ENCODE results near the gene LRRC8D.
A peak's percentile ranks its signal among the peaks of the same experiment; 100 is the strongest.

Gene LRRC8D

GRCh38 chr1:89807983-89808382 lies 12.8 kb upstream of the LRRC8D start:
- no peak for DNase-seq

DNA sequence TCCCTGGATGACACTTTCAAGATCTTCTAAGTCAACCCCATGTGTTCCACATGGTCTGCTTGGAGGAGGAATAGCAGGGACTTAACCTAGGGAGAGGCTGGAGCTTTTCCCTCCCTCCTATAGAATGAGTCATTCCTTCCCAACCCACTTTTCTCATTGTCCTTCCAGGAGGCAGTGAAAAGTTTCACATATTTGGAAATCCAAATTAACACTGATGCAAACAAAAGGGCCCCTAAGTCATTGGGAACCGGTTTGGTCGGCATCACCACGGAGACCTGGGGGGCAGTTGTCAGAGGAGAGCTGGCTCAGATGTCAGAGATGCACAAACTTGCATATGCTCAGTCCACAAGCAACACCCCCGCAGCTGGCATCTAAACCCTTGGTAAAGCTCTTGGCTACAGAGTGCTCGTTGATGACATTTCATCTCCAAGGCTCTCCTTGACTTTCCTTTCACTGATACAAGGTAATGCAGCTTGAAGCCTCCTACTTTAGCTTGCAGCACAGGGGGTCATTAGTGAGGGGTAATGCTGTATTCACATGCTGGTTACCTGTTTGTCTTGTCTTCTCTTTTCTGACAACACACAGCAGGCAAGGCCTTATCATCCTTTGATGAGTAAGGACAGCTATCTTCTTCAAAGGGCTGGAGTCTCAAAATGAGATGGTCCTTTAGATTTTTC lies 12.3 kb upstream of the LRRC8D start:
- no peak for DNase-seq

GRCh38 chr1:89809556-89809955 lies 11.3 kb upstream of the LRRC8D start:
- DNase-seq, result no peak

DNA sequence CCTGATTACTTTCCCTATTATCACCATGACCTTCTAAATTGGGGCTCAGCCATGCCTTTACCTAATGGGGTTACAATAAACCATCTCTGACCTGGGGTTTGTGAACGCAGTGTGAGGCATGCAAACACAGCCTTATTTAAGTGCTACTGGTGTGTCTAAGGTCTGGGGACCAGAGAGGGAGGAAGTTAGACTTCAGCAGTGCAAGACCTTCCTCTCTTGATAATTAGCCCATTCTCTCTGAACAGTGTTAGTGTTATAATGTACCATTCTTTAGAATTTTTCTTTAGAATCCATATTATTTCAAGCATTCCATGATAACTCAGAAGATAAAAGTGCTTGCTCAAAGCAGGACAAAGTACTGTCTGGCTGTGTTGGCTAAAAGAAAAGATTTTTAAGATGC lies 10.5 kb upstream of the LRRC8D start:
- no peak for DNase-seq

- DNase-seq, result no peak
These were observed 10.0 kb upstream of the LRRC8D start for GRCh38 chr1:89810880-89811279.

GRCh38 chr1:89812992-89813391 lies 7.8 kb upstream of the LRRC8D start:
- DNase-seq, result no peak

DNA sequence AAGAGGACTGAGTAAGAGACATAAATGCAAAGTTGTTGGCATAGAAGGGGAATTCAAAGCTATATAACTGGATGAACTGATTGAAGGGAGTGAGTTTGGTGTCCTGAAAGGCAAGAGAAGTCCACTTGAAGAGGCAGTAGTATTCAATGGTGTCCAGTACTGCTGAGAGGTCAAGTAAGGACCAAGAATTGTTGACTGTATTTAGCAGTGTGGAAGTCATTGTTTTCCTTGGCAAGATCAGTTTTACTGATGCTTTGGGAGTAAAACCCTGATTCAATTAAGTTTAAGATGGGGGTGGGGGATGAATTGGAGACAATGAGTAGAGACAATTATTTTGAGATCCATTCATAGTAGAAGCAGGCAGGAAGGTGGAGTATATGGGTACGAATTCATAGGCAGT lies 5.8 kb upstream of the LRRC8D start:
- no peak for DNase-seq

- no peak for DNase-seq
These were observed 5.2 kb upstream of the LRRC8D start for GRCh38 chr1:89815611-89816010.

GRCh38 chr1:89816366-89816765 lies 4.5 kb upstream of the LRRC8D start:
- DNase-seq, result no peak

GRCh38 chr1:89821322-89822108 lies 683 bp downstream of the LRRC8D start:
- DNase-seq, result peak; percentile 27 to 58 (median 49)

GRCh38 chr1:89822109-89822962 lies 1.5 kb downstream of the LRRC8D start:
- no peak for DNase-seq

DNA sequence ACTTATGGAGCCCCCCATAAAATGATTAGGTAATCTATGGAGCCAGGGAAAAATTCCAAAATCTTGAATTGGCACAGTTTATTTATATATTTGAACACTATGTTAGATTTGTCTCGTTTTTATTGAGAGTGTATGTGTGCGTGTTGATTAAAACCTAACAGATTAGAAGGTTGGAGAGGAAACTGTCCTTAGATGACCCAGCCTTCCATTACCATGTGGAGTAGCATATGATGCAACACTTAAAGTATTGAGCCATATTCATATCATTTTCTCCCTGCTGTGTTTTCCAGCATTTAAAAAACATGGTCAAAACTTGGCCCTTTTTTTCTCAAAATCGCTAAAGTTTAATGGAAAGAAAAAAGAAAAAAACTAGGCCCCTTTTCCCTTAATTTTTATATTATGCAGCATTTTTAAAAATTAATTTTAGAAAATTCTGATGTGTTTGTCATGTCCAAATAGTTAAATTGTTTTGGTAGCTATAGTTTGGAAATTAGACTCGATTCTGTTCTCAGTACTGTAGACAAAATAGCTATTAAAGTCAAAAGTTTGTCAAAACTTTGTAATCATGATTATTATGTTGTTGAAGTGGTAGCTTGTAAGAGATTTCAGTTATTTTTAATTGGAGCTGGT lies 2.3 kb downstream of the LRRC8D start:
- no peak for DNase-seq

DNA sequence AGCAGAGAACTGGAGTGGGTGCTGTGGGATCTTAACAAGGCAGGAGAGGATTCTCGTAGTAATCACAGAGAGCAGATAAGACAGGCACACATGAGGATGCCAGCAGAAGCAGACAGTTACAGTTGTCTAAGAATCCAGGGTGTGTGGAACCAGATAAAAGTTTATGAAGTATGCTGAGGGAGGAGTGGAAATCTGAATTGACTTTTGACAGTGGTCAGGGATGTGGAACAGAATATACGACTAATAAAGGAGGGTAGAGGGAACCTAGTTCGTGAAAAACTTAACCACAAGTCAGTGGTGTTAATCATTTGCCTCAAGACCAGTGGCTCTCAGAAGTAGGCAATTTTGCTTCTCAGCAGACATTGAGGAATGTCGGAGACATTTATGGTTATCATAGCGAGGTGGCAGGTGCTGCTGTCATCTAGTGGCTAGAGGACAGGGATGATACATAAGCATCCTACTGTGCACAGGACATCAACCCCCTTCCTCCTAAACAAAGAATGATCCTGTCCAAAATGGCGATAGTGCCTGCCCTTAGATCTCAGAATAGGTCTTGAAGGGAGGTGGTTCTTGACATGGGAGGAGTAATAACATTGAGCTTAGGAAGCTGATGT lies 3.0 kb downstream of the LRRC8D start:
- no peak for DNase-seq

GRCh38 chr1:89826594-89826993 lies 5.8 kb downstream of the LRRC8D start:
- no peak for DNase-seq

DNA sequence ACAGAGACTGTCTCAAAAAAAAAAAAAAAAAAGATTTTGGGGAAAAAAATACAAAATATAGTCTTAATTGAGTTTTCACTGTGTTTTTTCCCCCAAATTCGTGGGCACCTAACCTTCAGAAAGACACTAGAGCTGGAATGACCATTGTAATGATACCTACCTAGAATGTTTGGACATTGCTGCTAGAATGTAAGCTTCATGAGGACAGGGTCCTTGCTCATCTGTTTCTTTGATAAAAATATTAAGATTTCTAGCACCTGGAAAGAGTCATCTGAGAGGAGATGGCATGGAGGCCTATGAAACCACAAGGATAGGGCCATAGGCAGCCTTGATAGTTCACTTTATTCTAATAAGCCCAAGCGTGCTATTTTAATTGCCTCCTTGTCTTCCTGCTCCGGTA lies 6.5 kb downstream of the LRRC8D start:
- no peak for DNase-seq

DNA sequence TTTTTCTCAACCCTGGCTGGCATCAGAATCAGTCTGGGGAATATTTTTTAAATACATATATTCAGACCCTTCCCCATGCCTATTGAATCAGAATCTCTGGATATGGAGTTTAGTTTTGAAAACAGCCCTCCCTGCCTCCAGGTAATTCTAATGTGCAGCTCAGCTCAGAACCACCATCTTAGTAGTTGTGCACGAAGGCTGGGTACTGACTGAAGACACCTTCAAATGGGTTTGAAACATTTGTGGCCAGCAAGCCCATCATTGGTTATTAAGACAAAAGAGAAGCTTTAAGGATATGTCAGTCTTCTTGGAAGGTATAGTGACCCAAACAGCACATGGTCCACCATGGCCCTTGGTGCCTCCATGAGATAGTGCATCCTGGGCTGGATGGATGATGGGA lies 7.1 kb downstream of the LRRC8D start:
- no peak for DNase-seq

- DNase-seq, result no peak
These were observed 8.4 kb downstream of the LRRC8D start for GRCh38 chr1:89829186-89829585.

DNA sequence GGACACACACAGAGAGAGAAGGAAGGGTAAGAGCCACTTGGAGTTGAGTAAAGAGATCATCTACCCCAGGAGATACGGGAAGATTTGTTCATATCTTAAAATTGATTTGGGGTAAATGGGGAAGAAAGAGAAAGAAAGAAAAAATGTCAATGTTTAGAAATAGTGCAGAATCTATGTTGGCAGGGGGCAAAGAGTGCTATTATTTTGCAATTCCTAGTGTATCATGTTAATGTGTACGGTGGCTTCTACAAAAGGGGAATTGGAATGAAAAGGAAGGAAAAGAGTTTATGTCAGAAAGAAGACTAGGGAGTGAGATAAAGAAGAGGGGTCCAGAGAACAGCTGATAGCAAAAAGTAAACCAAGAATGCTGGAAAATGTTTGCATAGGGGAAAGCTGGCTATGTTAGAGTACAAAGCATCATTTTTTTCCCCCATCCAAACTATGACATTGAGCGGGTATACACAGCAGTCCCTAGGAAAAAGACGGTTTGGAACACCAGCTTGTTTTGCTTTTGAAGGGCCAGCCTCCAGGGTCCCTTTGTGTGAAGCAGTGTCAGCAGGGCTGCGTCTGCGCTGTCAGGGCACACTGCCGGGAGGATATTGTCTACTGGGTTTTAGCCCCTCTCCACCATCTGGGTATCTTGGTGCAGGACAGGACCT lies 10.8 kb downstream of the LRRC8D start:
- no peak for DNase-seq

GRCh38 chr1:89832496-89833127 lies 11.8 kb downstream of the LRRC8D start:
- no peak for DNase-seq

DNA sequence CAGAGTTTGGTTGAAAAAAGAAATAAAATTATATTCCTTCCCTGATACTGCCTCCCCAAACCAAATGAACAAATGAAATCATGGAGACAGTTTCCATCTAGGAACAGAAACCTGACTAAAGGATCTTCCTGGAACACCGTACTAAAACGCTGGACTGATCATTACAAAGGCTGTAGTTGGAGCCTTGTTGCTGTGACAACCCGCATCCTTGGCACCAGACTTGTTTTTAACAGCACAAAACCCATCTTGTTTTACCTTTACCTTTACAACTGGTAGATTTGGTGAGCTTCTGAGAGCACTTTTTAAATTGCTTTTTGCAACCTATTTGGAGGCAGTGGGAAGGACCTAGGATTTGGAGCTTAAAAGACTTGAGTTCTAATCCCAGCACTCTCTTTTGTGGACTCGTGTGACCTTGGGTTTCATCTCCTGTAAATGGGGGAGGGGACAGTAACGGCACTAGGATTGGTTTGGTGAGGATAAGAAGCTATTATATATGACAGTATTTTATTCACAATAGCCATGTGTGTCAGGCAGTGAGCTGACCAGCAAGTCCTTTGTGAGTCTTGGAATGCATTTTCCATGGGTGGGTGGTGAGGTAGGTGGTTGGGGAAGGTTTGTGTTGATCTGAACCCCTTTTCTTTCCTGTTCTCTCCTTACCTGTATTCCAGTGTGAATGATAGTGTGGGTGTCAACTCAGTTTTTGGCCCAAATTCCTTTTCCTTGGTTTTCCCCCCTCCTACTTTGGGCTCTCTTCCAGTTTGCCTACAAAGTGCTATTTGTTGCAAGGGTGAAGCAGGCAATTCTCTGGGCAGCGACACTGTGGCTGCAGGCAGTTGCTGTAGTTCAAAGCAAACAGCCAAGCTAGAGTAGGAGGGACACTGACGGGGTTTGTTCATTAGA lies 12.6 kb downstream of the LRRC8D start:
- no peak for DNase-seq
